Measurements from ENCODE around the gene MAP3K10. TPM values are rescaled to one million over a fixed set of nuclear protein-coding genes. Genes with fewer than 3 reads are reported as not detected.

Gene MAP3K10
- total RNA-seq, 1 donor from 2014 or later, result 4.5 TPM

DNA sequence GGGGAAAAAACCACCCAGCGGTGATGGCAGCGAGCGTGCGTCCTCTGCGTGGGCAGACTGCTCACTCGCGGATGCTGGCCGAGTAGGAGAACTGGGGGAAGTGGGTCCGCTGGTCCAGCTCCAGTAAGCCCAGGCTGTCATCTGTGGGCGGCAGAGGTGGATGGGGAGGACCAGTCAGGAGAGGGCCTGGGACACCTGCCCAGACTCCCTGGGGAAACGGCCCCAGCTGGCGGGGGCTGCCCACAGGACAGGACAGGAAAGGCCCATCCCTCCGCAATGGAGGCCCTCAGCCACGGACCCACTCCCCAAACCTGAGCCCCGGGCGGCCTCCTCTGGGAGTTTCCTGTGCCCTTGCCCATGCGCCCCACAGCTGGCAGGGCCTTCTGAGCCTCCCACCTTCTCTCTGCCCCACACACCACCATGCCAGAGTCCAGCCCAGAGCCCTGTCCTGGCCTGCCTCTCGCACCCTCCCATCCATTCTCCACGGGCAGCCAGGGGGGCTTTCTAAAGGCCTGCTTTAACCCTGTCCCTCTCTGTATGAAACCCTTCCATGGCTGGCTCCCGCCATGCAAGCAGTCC is 42.7 kb downstream of the MAP3K10 start:
- no peak for DNase-seq

DNA sequence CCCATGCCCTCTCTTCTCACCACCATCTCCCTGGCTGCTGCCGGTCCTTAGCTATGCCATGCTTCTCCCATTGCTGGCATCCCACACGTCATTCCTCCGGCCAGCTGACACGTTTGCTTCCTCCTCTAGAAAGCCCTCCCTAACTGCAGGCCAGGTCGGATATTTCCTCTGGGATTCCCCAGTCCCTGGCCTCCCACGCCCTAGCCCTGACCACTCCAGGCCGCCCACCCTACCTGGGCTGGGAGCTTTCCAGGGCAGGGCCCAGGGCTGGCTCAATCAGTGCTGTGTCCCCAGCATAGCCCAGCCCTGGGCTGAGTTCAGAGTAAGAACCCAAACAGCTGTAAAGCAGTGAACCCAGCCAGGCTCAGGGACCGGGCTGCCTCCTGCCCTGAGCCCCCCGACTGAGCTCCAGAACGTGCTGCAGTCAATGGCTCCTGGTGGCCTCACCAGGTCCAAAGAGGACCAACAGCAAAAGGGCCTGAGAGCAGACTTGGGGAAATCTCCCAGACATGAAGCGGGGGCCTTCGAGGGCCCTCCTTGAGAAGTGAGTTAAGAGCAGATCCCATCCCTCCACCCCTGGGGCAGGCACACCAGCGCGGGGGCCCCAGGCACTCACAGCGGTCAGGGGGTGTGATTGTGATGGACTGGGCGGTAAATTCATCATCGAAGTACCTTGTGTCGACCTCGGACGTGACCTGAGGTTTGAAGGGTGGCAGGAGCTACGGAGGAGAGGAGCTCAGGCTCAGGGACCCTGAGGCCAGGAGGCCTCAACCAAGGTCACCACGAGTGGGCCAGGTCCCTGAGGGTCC is 43.4 kb downstream of the MAP3K10 start:
- no peak for DNase-seq

DNA sequence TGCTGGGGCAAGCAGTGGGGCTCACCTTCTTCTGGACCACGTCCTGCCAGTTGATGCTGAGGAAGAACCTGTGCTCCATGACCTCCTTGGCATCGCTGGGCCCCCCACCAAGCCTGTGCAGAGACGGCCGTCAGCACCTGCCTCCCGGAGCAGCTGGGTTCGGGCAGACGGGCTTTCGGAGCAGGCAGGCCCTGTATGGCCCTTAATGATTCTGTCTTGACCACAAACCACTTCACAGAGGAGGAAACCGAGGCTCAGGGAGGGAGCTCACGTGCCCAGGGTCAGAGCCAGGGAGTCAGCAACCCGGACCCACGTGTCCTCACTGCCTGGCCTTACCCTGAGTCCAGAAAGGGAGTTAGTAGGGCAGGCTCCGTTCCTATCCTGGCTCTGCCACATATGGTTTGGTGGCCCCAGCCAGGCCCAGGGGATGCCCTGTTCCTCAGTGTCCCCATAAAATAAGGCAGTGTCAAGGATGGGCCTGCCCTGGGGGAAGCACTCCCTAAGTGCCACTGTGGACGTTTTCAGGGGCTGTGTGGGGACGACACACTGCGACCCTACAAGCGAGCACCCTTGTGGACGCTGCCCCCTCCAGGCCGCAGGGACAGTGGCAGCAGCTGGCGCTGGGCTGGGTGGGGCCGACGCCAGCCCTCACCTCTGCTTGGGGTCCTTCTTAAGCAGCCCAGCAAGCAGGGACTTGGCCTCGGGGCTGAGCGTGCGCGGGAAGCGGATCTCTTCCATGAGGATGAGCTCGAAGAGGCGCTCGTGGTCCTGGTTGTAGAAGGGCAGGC is 44.2 kb downstream of the MAP3K10 start:
- no peak for DNase-seq

DNA sequence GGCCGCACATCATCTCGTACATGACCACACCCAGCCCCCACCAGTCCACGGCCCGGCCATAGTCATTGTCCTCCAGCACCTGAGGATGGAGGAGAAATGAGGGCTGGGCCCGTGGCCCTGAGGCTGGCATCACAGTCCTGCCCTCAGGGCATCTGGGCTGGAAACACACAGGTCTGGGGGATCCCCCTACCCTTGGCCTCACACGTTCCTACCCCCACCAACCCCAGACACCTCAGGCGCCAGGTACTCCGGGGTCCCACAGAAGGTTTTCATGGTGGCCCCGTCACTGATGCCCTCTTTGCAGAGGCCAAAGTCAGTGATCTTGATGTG is 44.8 kb downstream of the MAP3K10 start:
- DNase-seq, result no peak

DNA sequence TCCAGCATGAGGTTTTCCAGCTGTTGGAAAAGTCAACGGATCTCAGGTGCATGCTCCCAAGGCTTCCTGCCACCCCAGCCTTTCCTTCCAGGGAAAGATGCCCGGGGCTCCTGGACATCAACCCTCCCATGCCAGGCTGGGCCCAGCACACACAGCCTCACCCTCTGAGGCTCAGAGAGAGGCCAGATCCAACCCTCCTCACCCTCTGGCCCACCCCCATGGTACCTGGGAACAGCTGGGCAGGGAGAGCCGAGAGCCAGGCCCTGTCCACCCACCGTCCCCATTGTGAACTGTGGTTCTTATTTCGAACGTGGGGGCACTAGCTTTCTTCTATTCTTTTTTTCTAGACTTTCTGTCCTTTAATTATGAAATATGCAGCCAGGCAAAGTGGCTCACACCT is 45.1 kb downstream of the MAP3K10 start:
- DNase-seq, result no peak

DNA sequence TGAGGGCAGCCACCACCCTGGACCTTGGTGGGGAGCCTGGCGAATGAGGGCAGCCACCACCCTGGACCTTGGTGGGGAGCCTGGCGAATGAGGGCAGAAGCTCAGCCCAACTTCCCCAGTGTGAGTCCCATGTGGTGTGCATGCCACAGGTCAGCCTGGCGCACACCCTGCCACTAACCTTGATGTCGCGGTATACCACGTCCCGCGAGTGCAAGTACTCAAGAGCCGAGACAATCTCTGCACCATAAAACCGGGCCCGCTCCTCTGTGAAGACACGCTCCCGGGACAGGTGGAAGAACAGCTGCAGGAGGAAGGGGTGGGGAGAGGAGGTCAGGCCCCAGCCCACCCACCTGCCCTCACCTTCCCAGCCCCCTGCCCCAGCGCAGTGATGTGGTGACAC is 46.6 kb downstream of the MAP3K10 start:
- no peak for DNase-seq

DNA sequence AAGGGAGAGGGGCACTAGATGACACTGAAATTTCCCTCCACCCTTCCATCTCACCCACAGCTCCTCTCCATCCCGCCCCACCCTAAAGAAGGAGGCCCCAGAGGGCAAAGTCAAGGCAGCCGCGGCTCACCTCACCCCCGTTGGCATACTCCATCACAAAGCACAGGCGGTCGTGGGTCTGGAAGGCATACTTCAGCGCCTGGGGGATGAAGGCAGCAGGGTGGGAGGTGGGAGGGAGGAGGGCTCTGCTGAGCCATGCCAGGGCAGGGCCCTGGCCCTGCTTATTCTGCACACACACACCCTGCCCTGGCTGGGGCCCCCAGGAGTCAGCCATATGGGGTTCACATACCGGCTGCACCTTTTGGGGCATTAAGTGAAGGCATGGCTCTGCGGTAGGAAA is 47.5 kb downstream of the MAP3K10 start:
- no peak for DNase-seq

DNA sequence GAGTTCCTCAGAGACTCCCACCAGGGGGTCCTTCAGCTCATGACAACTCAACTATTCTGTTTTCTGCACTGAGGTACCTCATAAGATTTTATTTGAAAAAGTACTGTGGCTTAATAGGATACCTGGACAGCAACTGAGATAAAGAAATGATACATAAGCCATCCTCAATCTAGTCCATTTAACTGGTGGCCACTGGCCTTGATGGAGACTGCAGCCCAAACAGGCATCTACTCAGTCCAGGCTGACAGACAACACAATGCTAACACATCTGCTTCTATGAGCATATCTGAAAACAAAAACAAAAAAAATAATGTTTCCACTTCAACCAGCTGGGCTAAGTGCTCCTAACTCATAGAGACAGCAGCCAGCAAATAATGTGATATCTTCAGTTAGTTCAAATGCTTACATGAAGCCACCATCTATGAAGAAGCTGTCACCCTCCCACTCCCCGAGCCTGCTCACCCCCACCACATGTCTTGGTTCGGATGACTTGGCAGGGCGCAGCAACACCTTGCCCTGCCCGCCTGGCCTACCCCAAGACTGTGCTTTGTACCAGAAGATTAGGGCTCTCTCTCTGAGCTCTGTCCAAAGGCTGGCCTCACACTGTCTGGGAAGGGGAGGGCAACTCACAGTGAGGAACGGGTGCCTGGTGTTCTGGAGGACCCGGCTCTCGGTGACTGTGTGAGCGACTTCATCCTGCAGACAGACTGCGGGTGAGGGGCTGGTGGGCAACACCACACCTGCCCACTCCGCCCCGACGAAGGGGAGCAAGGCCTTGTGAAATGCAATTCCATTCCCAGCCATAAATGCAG is 48.4 kb downstream of the MAP3K10 start:
- no peak for DNase-seq

DNA sequence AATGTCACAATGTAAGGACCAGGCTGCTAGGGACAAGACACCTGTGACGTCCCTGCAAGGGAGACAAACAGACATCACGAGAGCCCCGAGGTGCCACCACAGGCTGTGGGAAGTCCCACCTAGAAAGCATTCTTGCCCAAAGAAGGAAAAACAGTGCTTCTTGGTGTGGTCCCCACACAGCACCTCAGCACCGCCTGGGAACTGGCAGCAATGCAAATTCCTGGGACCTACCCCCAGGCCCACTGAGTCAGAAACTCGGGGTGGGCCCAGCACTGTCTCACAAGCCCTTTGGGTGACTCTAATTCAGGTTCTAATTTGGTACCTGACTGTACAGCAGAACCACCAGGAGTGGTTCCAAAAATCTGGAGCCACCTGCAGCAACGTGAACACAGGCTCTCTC is 49.1 kb downstream of the MAP3K10 start:
- DNase-seq, result no peak

DNA sequence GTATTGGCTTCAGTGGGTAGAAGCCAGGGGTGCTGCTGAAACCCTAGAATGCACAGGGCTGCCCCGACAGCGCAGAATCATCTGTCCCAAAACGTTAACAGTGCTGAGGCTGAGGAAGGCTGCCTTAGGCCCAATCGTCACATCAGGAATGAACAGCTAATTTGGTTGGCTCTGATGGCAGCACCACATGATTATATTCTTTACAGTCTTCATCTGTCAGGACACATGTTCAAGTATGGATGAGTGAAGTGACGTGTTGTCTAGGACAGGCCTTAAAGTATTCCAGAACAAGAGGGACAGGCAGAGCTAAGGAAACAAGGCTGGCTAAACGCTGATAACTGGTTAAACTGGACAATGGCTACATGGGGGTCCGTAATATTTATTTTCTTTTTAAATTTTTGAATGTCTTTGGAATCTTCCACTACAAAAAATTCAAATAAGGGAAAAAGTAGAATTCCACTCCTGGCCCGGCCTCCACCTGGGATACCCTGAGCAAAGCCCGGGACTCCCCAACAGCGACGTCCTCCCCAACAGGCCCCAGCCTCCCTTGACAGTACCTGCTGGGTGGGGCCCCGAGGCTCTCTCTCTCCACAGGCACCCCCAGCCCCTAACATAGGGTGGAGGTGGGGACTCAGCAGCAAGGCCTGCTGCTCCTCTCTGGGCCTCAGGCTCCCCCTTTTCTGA is 50.0 kb downstream of the MAP3K10 start:
- no peak for DNase-seq

DNA sequence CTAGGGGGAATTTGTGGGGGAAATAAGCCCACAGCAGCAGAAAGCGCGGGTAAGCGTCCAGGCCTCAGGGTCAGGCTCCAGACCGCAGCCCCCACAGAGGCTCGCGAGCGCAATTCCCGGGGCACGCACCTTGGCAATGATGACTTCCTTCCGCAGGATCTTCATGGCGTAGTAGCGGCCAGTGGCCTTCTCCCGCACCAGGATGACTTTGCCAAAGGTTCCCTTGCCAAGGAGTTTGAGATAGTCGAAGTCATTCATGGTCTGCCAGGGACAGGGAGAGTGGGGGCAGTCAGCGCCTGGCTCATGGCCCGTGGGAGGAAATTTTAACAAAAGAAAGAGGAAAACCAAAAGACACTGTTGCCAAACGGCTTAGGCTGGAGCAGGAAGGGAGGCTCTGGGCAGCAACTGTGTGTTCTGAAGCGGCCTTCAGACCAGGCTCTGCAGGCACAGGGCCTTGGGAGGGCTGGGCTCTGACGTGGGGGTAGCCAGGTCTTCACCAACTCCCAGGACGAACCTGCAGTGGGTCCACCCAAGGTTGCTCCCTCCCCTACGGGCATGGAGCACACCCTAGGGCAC is 50.7 kb downstream of the MAP3K10 start:
- no peak for DNase-seq

DNA sequence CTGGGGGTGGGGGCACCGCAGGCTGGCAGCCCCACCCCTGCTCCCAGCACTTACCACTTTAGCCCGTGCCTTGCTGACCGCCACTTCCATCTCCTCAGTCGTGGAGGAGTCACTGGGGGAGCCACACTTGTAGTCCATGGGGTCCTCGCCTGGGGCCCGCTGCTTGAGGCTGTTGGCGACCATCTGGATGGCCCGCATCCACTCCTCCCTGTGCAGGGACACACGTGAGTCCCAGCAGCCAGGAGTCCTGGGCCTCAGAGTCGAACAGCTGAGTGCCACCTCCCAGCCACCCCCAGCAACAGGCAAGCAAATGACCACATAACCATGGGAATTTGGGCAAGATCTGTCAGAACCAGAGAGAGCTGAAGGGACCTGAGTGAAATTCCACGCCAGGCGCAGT is 51.3 kb downstream of the MAP3K10 start:
- no peak for DNase-seq

DNA sequence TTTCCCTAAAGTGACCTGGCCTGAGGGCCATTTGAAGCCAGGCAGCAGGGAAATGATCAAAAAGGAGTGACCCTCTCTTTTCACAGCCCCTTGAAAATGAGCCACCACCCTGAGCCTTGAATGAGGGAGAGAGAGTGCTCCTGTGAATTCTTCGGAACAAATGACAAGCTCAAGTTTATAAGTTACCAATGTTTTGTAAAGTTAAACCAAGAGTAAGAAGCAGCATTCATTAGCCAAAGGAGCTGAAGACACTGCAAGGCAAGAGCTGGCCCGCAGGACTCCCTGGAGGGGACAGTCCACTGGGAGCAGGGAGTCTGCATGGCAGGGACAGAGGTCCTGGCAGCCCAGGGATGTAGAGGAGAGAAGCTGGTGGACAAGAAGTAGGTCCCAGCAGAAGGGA is 52.0 kb downstream of the MAP3K10 start:
- DNase-seq, result no peak

DNA sequence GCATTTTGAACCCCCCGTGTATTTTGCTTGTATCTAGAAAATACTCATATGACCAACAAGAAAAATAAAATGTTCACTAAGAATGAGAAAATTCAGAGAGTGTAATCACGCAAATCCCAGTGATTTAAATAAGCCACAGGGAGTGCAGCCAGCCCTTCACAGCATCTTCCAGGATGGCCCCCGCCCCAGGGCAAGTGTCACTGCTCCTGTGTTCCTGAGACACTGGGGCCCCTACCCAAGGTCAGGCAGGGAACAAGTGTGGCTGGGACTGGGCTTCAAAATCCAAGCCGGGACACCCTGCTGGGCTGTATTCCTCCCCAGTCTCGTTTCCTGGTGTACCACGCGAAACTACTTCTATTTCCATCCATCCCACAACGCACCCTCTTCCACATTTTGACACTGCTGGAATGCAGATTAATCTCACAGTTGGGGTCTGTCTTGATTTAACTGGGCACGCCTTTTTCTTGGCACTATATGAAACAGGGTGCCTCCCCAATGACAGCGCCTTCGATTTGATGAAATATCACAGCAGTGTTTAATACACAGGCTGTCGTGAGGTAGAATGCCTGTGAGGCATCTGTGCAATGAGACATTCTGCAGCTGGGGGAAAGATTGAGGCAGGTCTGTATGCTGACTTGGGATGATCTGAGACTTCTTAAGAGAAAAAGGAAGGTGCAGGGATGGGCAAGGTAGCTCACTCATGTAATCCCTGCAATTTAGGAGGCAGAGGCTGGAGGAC is 53.5 kb downstream of the MAP3K10 start:
- no peak for DNase-seq

DNA sequence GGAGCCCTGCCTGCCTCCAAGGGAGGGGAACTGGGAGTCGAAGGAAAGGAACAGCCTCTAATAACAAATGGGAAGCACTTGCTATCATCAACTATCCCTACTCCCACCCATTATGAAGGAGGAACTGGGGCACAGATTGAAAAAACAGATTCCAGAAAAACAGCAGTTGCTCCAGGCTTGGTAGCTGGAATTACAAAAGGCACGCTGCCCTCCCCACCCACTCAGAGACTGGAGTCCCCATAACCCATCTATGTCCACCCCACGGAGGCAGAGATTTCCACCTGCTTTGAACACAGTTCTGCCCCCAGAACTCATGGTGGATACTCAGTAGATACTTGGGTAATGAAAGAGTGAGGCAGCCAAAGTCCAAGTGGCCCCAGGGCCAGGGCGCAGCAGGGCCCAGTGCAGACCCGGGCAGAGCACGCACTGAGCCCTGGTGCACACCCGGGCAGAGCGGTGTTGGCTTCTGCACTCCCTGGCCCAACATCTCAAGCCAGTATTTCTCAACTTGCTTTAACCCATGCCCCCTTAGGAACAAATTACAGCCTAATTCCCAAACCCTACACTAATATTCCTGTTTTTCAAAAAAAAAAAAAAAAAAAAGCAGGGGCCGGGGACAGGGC is 54.4 kb downstream of the MAP3K10 start:
- no peak for DNase-seq

DNA sequence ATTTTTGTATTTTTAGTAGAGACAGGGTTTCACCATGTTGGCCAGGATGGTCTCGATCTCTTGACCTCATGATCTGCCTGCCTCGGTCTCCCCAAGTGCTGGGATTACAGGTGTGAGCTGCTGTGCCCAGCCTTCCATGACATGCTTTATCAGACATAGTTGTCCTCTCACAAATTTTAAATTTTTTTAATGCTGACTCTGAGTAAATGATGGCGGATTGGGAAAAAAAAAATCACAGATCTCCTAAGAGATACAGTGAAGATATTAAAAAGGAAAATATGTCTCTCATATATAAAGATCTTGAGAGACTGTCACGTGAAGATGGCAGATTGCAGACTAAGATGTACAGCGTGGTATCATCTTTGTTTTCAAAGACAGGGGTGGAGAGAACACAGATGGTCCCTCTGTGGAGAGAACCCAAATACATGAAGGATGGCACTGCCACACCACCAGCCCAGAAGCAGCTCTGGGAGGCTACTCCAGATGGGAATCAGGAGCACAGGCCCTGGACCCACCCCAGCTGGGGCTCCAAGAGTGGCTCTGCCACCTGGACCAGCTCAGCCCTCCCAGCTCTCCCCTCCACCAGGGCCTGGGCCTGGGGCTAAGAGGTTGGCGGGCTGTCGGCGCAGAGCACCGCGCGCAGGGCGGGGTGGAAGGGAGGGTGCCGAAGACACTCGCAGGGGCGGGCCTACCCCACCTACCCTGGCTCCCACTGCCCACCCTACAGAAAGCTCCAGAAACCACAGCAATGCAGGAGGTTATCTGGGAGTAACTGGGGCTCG is 55.3 kb downstream of the MAP3K10 start:
- DNase-seq, result no peak

DNA sequence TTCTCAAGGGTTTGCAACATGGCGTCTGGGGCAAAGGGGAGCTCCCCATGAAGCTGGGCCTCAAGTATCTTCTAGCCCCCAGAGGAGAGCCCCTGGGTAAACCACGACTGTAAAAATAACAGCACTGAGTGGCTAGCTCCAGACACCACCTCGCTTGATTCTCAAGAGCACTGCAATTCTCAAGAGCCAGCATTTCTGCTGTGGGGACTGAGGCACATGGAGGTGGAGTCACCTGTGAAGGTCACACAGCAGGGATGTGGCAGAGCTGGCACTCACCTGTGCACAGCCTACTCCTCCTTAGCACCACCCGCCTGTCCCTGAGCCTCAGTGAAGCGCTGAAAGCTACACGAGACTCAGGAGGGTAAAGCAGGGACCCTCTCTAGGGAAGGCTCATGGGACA is 56.0 kb downstream of the MAP3K10 start:
- DNase-seq, result no peak

DNA sequence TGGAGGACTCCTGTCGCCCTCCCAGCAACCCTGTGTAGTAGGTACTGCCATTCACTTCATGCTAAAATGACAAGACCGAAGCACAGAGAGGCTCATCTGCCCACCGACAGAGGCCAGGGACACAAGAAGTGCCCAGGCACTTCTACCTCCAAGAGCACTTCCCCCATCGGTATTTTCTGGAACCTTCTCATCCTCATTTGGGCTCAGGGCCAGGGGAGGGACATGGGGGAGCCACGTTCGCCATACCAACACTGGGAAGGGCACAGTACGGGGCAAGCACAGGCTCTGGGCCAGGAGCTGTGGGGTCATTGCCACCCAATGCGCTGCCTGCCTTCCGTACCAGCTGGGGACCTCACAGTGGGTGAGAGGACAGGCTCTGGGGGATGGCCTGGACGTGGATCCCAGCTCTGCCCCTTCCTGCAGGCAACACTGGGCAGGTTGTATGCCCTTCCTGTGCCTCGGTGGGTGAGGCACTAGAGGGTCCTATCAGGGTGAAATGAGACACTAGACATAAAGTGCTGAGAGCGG is 56.6 kb downstream of the MAP3K10 start:
- no peak for DNase-seq

DNA sequence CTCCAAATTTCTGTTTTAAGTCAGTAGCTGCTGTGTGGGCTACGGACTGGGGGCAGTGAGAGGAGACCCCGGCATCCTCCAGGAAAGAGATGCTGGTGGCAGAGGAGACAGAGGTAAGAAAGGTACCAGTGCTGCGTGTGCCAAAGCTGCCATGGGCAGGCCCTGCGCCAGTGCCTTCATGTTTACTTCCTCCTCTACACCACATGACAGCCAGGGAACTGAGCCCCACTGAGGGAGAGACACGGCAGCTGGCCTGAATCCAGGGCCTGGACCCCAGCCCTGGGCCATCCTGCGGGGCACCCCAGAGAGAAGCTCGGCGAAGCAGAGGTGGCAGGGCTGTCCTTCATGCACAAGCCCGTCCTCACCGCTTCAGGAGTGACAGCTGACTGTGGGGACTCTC is 58.0 kb downstream of the MAP3K10 start:
- DNase-seq, result no peak

All from skin of body (tissue), 2 donors.